GM12878 (cell line): ENCODE data around the gene WWP2. TPM values are rescaled to one million over a fixed set of nuclear protein-coding genes. Genes with fewer than 3 reads are reported as not detected.

Experiments
- ATAC-seq: fragments of 200-7000 bp; cut with Tn5 transposase; 3 replicates; pipeline ENCODE4 v1.9.1; 2020; ENCODE audit warnings: mild to moderate bottlenecking, moderate library complexity
- BruUV-seq: library from RNA; stranded (reverse); fragments of 400-500 nt; replicated peaks from 2 replicates; lab custom pipeline; 2021; lab: Mats Ljungman, UMichigan
- CTCF ChIA-PET: fragments of 300-600 bp; sonication (Branson Sonifier 250); formaldehyde crosslinking; extraction: SDS; loops from one replicate; lab custom pipeline; 2021; ENCODE audit warnings: inconsistent platforms; lab: Yijun Ruan, JAX
- POLR2A ChIA-PET: fragments of 350-600 bp; formaldehyde crosslinking; extraction: SDS; loops from one replicate; lab custom pipeline; 2021; ENCODE audit warnings: inconsistent platforms; lab: Charles Lee
- RAD21 ChIA-PET: fragments of 300-600 bp; sonication (Branson Sonifier 250); formaldehyde crosslinking; loops from one replicate; lab custom pipeline; 2023; ENCODE audit warnings: antibody characterized with exemption; ENCODE audit not compliant: unreplicated experiment; lab: Charles Lee
- SMC1A ChIA-PET: fragments of 300-600 bp; sonication (Branson Sonifier 250); formaldehyde crosslinking; loops from one replicate; lab custom pipeline; 2023; ENCODE audit not compliant: unreplicated experiment, uncharacterized antibody; lab: Charles Lee
- DNase-seq: peaks from one replicate; pipeline ENCODE4 v3.0.0-alpha.2; 2011; ENCODE audit warnings: low read depth, low spot score
- FAIRE-seq: peaks from 3 replicates; lab custom pipeline; 2011; peaks lifted over from hg19 to GRCh38; lab: Jason Lieb, UNC
- H2AFZ ChIP-seq: 2 replicates; pipeline ENCODE4 v1.6.0; 2011; ENCODE audit warnings: low read depth, low read length, control low read depth; ENCODE audit not compliant: control insufficient read depth
- H3K27ac ChIP-seq: 2 replicates; pipeline ENCODE4 v1.5.1; 2011; ENCODE audit warnings: control low read depth; ENCODE audit not compliant: control insufficient read depth, insufficient read depth
- H3K27me3 ChIP-seq, 2 experiments: replicated peaks in 1 of 2; 2 replicates each; pipeline versions ENCODE4 v1.6.0 to v1.6.1; 2011; ENCODE audit warnings: low read length in 1 of 2; ENCODE audit not compliant: control insufficient read depth in 2 of 2, insufficient read depth in 2 of 2
- H3K36me3 ChIP-seq, 2 experiments: 2 replicates each; pipeline ENCODE4 v1.5.1; 2011; ENCODE audit warnings: low read length in 1 of 2; ENCODE audit not compliant: control insufficient read depth in 2 of 2, insufficient read depth in 2 of 2
- H3K4me1 ChIP-seq: 2 replicates; pipeline ENCODE4 v1.6.1; 2011; ENCODE audit warnings: mild to moderate bottlenecking, low read length, moderate library complexity, mixed read lengths; ENCODE audit not compliant: control insufficient read depth, insufficient read depth
- H3K4me2 ChIP-seq: 2 replicates; pipeline ENCODE4 v1.6.0; 2011; ENCODE audit warnings: control low read depth; ENCODE audit not compliant: control insufficient read depth, insufficient read depth
- H3K4me3 ChIP-seq: fragments of 200-600 bp; sonication (generic); 2 replicates; pipeline ENCODE4 v1.5.1; 2016
- H3K79me2 ChIP-seq: 2 replicates; pipeline ENCODE4 v1.6.0; 2011; ENCODE audit warnings: low read length; ENCODE audit not compliant: control insufficient read depth, insufficient read depth
- H3K9ac ChIP-seq: 2 replicates; pipeline ENCODE4 v1.8.0; 2011; ENCODE audit warnings: low read length, control low read depth, mixed read lengths; ENCODE audit not compliant: control insufficient read depth, insufficient read depth
- H3K9me3 ChIP-seq: replicated peaks from 3 replicates; pipeline ENCODE4 v1.5.1; 2011; ENCODE audit warnings: mild to moderate bottlenecking, low read length; ENCODE audit not compliant: control insufficient read depth, insufficient read depth
- H4K20me1 ChIP-seq: 2 replicates; pipeline ENCODE4 v1.6.0; 2011; ENCODE audit not compliant: control insufficient read depth, insufficient read depth
- MLLT1 ChIP-seq: fragments of 450-650 bp; IDR thresholded peaks from 2 replicates; pipeline ENCODE4 v1.6.1; 2016; ENCODE audit warnings: mild to moderate bottlenecking
- RAD21 ChIP-seq: IDR thresholded peaks from 2 replicates; pipeline ENCODE4 v1.6.1; 2011; ENCODE audit warnings: mild to moderate bottlenecking, low read depth, low read length, moderate library complexity; ENCODE audit not compliant: insufficient read depth
- ZBTB33 ChIP-seq: fragments of 450-650 bp; IDR thresholded peaks from 2 replicates; pipeline ENCODE4 v1.6.1; 2017; ENCODE audit warnings: mild to moderate bottlenecking
- WGBS: methylation state at CpG from one replicate; pipeline ENCODE4 v1.1.6; 2016; ENCODE audit warnings: low lambda C conversion rate; ENCODE audit not compliant: insufficient replicate concordance, insufficient coverage; ENCODE audit errors: missing lambda C conversion rate; 5-methylcytosine and 5-hydroxymethylcytosine counted together
- in situ Hi-C: fragments of 300-500 bp; cut with MboI; formaldehyde crosslinking; loops from 9 replicates; pipeline ENCODE4 v1.14.3; 2018; ENCODE audit warnings: mixed read lengths
- intact Hi-C: fragments of 100-400 bp; cut with micrococcal nuclease; formaldehyde crosslinking; loops from one replicate; pipeline ENCODE4 v1.14.2; 2022; ENCODE audit not compliant: unreplicated experiment
- polyA plus RNA-seq, 11 experiments: library from polyadenylated mRNA; depleted of rRNA in 4 of 11; unstranded in 6 of 11; stranded (reverse) in 5 of 11; fragments of >200 nt; fragmentation: Nextera tagmentation in 4 of 11; fragmentation: Illumina TruSeq in 1 of 11; extraction: Ambion mirVana in 4 of 11; extraction: Trizol in 1 of 11; gene quantifications; 1 replicate in 1 of 11; 2 replicates in 10 of 11; pipeline versions ENCODE4 v1.2.1 to v1.2.3, GENCODE V29; 2011 to 2016; ENCODE audit warnings: inconsistent platforms in 2 of 11, missing spikeins in 2 of 11, low read depth in 1 of 11
- total RNA-seq, 4 experiments: library from RNA; depleted of rRNA in 3 of 4; stranded (reverse); fragments of >200 nt in 3 of 4; fragmentation: Illumina TruSeq in 1 of 4; extraction: Trizol in 1 of 4; gene quantifications; 2 replicates each; pipeline versions ENCODE4 v1.2.1 to v1.2.3, GENCODE V29; 2013 to 2021

WWP2 gene
- total and polyA plus RNA-seq, 10 of the 15 experiments (the other 5 are each of a cell fraction or from before 2014, with no cell fraction given): 2.8 to 47.0 (median 23.8) TPM

GRCh38 chr16:69725480-69726312 lies 36.4 kb upstream of the WWP2 start:
- DNase-seq: no peak
- FAIRE-seq: no peak
- peak overlapping the region; percentile 81 for H3K9ac ChIP-seq
- peak overlapping the region; percentile 78 for H3K4me3 ChIP-seq
- H3K36me3 ChIP-seq: no peaks in the 10 kb centered on the region
- ChIA-PET SMC1A (interaction anchor here (0.8 to 8.3 kb wide), 9 partner anchors 8 to 329 kb away, joined by 3 to 47 read pairs (median 4); partner anchors contain the start of genes NOB1 and WWP2), CTCF (interaction anchor here (0.9 to 8.2 kb wide), 7 partner anchors 15 to 330 kb away, joined by 3 to 68 read pairs (median 5); partner anchors contain the start of gene NOB1), POLR2A (interaction anchor here (0.6 to 5.6 kb wide), 4 partner anchors 11 to 373 kb away, joined by 5 to 25 read pairs (median 6); partner anchors contain the start of genes NOB1 and WWP2), RAD21 (interaction anchor here (1.1 to 2.5 kb wide), 3 partner anchors 16 to 330 kb away, joined by 4 to 18 read pairs (median 10); partner anchors contain the start of gene NOB1)
- peak overlapping the region; percentile 92 for H3K27ac ChIP-seq
- TSS peak; percentile 93 for BruUV-seq
- peak overlapping the region; percentile 97 for H3K4me2 ChIP-seq
- no peaks in the 10 kb centered on the region; the same call in none of the 2 replicates for H3K4me1 ChIP-seq
- in situ Hi-C loops: no loop called here
- 71% methylated on average over 32 of the region's 32 CpGs for WGBS
- H3K27me3 ChIP-seq: no peaks in the 10 kb centered on the region
- TF ChIP-seq ZBTB33 (peak; percentile 63; the same call in 1 of the 2 replicates), MLLT1 (peak; percentile 92), RAD21 (no peak)
- H3K79me2 ChIP-seq: peaks cover 20% of the 10 kb centered on the region
- no peaks in the 10 kb centered on the region for H4K20me1 ChIP-seq
- H3K9me3 ChIP-seq: no peaks in the 10 kb centered on the region; the same call in 2 of the 3 replicates
- peak overlapping the region; percentile 98 for H2AFZ ChIP-seq
- intact Hi-C loops: loop anchor here (2.0 kb wide), 1 partner anchor 29 kb away; the partner anchor contains the start of gene NOB1
- ATAC-seq: no peak
